Activated T-cell treated with anti-CD3 and anti-CD28 coated beads for 48 hours (primary cell): ENCODE data around the gene MIPOL1.
"Not testable (repeated sequence)": the region's sequence is repeated elsewhere in the genome, so short reads cannot be mapped to it uniquely, and the experiment has no call there.

Source experiments
- DNase-seq: peaks from one replicate; pipeline ENCODE4 v3.0.0-alpha.2; 2020; ENCODE audit warnings: low read depth

Gene MIPOL1

GRCh38 chr14:37234222-37234621 lies 36.5 kb downstream of the MIPOL1 start:
- no peak for DNase-seq

- not testable (repeated sequence) for DNase-seq
Measured at GRCh38 chr14:37236044-37236443, 38.3 kb downstream of the MIPOL1 start.

GRCh38 chr14:37237094-37237493 lies 39.4 kb downstream of the MIPOL1 start:
- no peak for DNase-seq

GRCh38 chr14:37237735-37238200 lies 40.0 kb downstream of the MIPOL1 start:
- DNase-seq, result no peak

GRCh38 chr14:37241198-37241597 lies 43.5 kb downstream of the MIPOL1 start:
- no peak for DNase-seq

GRCh38 chr14:37246427-37246829 lies 48.7 kb downstream of the MIPOL1 start:
- no peak for DNase-seq

GRCh38 chr14:37247791-37248461 lies 50.2 kb downstream of the MIPOL1 start:
- no peak for DNase-seq

- no peak for DNase-seq
Measured at GRCh38 chr14:37251775-37252174, 54.0 kb downstream of the MIPOL1 start.

GRCh38 chr14:37252434-37252833 lies 54.7 kb downstream of the MIPOL1 start:
- DNase-seq, result no peak

- DNase-seq, result no peak
Measured at GRCh38 chr14:37253905-37254304, 56.2 kb downstream of the MIPOL1 start.

- DNase-seq, result no peak
Measured at GRCh38 chr14:37254411-37254947, 56.7 kb downstream of the MIPOL1 start.

- DNase-seq, result no peak
Measured at GRCh38 chr14:37257501-37258070, 59.8 kb downstream of the MIPOL1 start.

- DNase-seq, result no peak
Measured at GRCh38 chr14:37262649-37263048, 64.9 kb downstream of the MIPOL1 start.

GRCh38 chr14:37263656-37264236 lies 66.0 kb downstream of the MIPOL1 start:
- DNase-seq, result no peak

GRCh38 chr14:37268788-37269187 lies 71.1 kb downstream of the MIPOL1 start:
- no peak for DNase-seq

GRCh38 chr14:37270629-37271028 lies 72.9 kb downstream of the MIPOL1 start:
- no peak for DNase-seq

GRCh38 chr14:37272569-37272968 lies 74.8 kb downstream of the MIPOL1 start:
- no peak for DNase-seq

- no peak for DNase-seq
Measured at GRCh38 chr14:37274652-37275051, 76.9 kb downstream of the MIPOL1 start.

GRCh38 chr14:37275963-37276362 lies 78.2 kb downstream of the MIPOL1 start:
- no peak for DNase-seq

- DNase-seq, result no peak
Measured at GRCh38 chr14:37278636-37279538, 81.2 kb downstream of the MIPOL1 start.

GRCh38 chr14:37279818-37280217 lies 82.1 kb downstream of the MIPOL1 start:
- no peak for DNase-seq

GRCh38 chr14:37284760-37285159 lies 87.0 kb downstream of the MIPOL1 start:
- DNase-seq, result no peak
